Lung (tissue), 12 donors: Measurements from ENCODE around the gene RPUSD4. TPM values are rescaled to one million over a fixed set of nuclear protein-coding genes. Genes with fewer than 3 reads are reported as not detected.

ENCODE experiments used
- ATAC-seq: fragments of 200-7000 bp; cut with Tn5 transposase; one replicate; pipeline ENCODE4 v1.9.1; 2020; ENCODE audit warnings: moderate number of reproducible peaks; ENCODE audit not compliant: insufficient read depth, low FRiP score
- DNase-seq, 3 donors: peaks; one replicate each; pipeline ENCODE4 v3.0.0-alpha.2; 2013 to 2017
- H3K27ac ChIP-seq, 2 donors: one replicate each; pipeline ENCODE4 v1.5.1; 2013; ENCODE audit warnings: mild to moderate bottlenecking in 2 of 2, moderate library complexity in 2 of 2, control low read depth in 1 of 2, inconsistent platforms in 1 of 2, low read depth in 1 of 2, low read length in 1 of 2
- H3K27me3 ChIP-seq, 3 donors: one replicate each; pipeline ENCODE4 v1.5.1; 2013; ENCODE audit warnings: low read length in 2 of 3; ENCODE audit not compliant: control insufficient read depth in 3 of 3, insufficient read depth in 3 of 3
- H3K36me3 ChIP-seq, 4 donors: one replicate each; pipeline ENCODE4 v1.5.1; 2013; ENCODE audit warnings: low read length in 4 of 4, mild to moderate bottlenecking in 1 of 4, moderate library complexity in 1 of 4; ENCODE audit not compliant: control insufficient read depth in 4 of 4, insufficient read depth in 4 of 4
- H3K4me1 ChIP-seq, 5 donors: one replicate each; pipeline ENCODE4 v1.5.1; 2013; ENCODE audit warnings: low read length in 5 of 5, mild to moderate bottlenecking in 2 of 5, moderate library complexity in 1 of 5; ENCODE audit not compliant: control insufficient read depth in 5 of 5, insufficient read depth in 5 of 5
- H3K4me3 ChIP-seq: one replicate; pipeline ENCODE4 v1.5.1; 2013; ENCODE audit warnings: mild to moderate bottlenecking, control low read depth, moderate library complexity
- H3K9ac ChIP-seq, 2 donors: one replicate each; pipeline ENCODE4 v1.5.1; 2013; ENCODE audit warnings: low read length in 2 of 2, control low read depth in 1 of 2; ENCODE audit not compliant: insufficient read depth in 1 of 2
- H3K9me3 ChIP-seq, 4 donors: one replicate each; pipeline ENCODE4 v1.5.1; 2013; ENCODE audit warnings: low read length in 3 of 4, mild to moderate bottlenecking in 1 of 4, moderate library complexity in 1 of 4; ENCODE audit not compliant: control insufficient read depth in 4 of 4, insufficient read depth in 3 of 4
- WGBS, 2 donors: extraction: QIAGEN DNeasy Blood & Tissue Kit; methylation state at CpG; one replicate each; pipeline ENCODE4 v1.1.7; 2013; 5-methylcytosine and 5-hydroxymethylcytosine counted together
- polyA plus RNA-seq, 2 donors: library from polyadenylated mRNA; stranded (reverse); fragments of 200-250 nt; gene quantifications; one replicate each; pipeline ENCODE4 v1.2.1, GENCODE V29; 2013
- total RNA-seq, 2 donors: library from RNA; depleted of rRNA in 1 of 2; stranded (reverse); fragments of >200 nt in 1 of 2; gene quantifications; one replicate each; pipeline ENCODE4 v1.2.1, GENCODE V29; 2014 to 2021
- TF ChIP-seq, protein P1 (sequence below): IDR thresholded peaks from 2 replicates; pipeline ENCODE4 v1.5.1; 2012; ENCODE audit warnings: mild to moderate bottlenecking; ENCODE audit errors: control extremely low read depth, extremely low read depth
- donor health status: control.
- donor health status: control.
- donor health status: Bipolar disorder and iron deficiency.
- donor health status: healthy.
- donor health status: DM: yes; HTN: yes; CAD: no.

Gene RPUSD4
- total and polyA plus RNA-seq, 4 donors: 13.3 to 27.8 (median 19.8) TPM

GRCh38 chr11:126157326-126158030, 54.0 kb downstream of the RPUSD4 start:
- no peak overlapping the region for H3K27ac ChIP-seq
- peaks cover 0 to 46% (median 9%) of the 10 kb centered on the region in 5 donors for H3K4me1 ChIP-seq
- WGBS, 2 donors: 68 to 80% methylated on average over 7 of the region's 7 CpGs
- H3K4me3 ChIP-seq: no peak overlapping the region
- no peaks in the 10 kb centered on the region for H3K36me3 ChIP-seq
- H3K9ac ChIP-seq: no peak overlapping the region
- ATAC-seq: no peak
- TF ChIP-seq, protein P1, sequence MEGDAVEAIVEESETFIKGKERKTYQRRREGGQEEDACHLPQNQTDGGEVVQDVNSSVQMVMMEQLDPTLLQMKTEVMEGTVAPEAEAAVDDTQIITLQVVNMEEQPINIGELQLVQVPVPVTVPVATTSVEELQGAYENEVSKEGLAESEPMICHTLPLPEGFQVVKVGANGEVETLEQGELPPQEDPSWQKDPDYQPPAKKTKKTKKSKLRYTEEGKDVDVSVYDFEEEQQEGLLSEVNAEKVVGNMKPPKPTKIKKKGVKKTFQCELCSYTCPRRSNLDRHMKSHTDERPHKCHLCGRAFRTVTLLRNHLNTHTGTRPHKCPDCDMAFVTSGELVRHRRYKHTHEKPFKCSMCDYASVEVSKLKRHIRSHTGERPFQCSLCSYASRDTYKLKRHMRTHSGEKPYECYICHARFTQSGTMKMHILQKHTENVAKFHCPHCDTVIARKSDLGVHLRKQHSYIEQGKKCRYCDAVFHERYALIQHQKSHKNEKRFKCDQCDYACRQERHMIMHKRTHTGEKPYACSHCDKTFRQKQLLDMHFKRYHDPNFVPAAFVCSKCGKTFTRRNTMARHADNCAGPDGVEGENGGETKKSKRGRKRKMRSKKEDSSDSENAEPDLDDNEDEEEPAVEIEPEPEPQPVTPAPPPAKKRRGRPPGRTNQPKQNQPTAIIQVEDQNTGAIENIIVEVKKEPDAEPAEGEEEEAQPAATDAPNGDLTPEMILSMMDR: no peak
- H3K9me3 ChIP-seq: no peaks in the 10 kb centered on the region
- DNase-seq: no peak
- H3K27me3 ChIP-seq: no peaks in the 10 kb centered on the region

- ATAC-seq (no peak), DNase-seq (no peak)
- TF ChIP-seq, protein P1: no peak
- H3K9me3 ChIP-seq: peaks cover 0 to 2% (median 0%) of the 10 kb centered on the region in 4 donors
- H3K4me3 ChIP-seq: no peak overlapping the region
- peaks cover 0 to 46% (median 9%) of the 10 kb centered on the region in 5 donors for H3K4me1 ChIP-seq
- WGBS, 2 donors: 79% methylated on average over 8 of the region's 8 CpGs
- no peaks in the 10 kb centered on the region for H3K27me3 ChIP-seq
- no peak overlapping the region for H3K27ac ChIP-seq
- no peaks in the 10 kb centered on the region for H3K36me3 ChIP-seq
- H3K9ac ChIP-seq: no peak overlapping the region
These were observed 54.6 kb downstream of the RPUSD4 start for GRCh38 chr11:126156814-126157213.

GRCh38 chr11:126155402-126156187, 55.9 kb downstream of the RPUSD4 start:
- Histone ChIP-seq H3K4me1 (peaks cover 0 to 39% (median 9%) of the 10 kb centered on the region in 5 donors), H3K9ac (no peak overlapping the region), H3K27ac (no peak overlapping the region), H3K9me3 (peaks cover 0 to 4% (median under 1%) of the 10 kb centered on the region in 4 donors), H3K4me3 (no peak overlapping the region), H3K36me3 (no peaks in the 10 kb centered on the region), H3K27me3 (no peaks in the 10 kb centered on the region)
- DNase-seq (no peak), ATAC-seq (no peak)
- 90 to 93% methylated on average over 28 of the region's 28 CpGs for WGBS, 2 donors
- TF ChIP-seq, protein P1: no peak
